Immature natural killer cell (primary cell): ENCODE results near the gene PPP3CA. TPM values are rescaled to one million over a fixed set of nuclear protein-coding genes. Genes with fewer than 3 reads are reported as not detected.
"Not testable (repeated sequence)": the region's sequence is repeated elsewhere in the genome, so short reads cannot be mapped to it uniquely, and the experiment has no call there.

Experiments used
- DNase-seq, 3 donors: peaks; one replicate each; pipeline ENCODE4 v3.0.0; 2022; ENCODE audit warnings: mixed read lengths in 1 of 3
- H3K27ac Mint-ChIP-seq, 6 donors: one replicate each; pipeline ENCODE4 v1.8.0; 2020; ENCODE audit warnings: mixed read lengths in 6 of 6, mild to moderate bottlenecking in 5 of 6, inconsistent platforms in 4 of 6, moderate library complexity in 3 of 6
- H3K27me3 Mint-ChIP-seq, 3 donors: one replicate each; pipeline ENCODE4 v1.8.0; 2020 to 2021; ENCODE audit warnings: low read depth in 3 of 3, mild to moderate bottlenecking in 3 of 3, mixed read lengths in 3 of 3, moderate library complexity in 3 of 3, inconsistent platforms in 1 of 3
- H3K36me3 Mint-ChIP-seq, 3 donors: one replicate each; pipeline ENCODE4 v1.8.0; 2020; ENCODE audit warnings: mixed read lengths in 3 of 3, inconsistent platforms in 2 of 3, mild to moderate bottlenecking in 2 of 3
- H3K4me1 Mint-ChIP-seq, 2 donors: one replicate each; pipeline ENCODE4 v1.8.0; 2020; ENCODE audit warnings: inconsistent platforms in 2 of 2, mild to moderate bottlenecking in 2 of 2, mixed read lengths in 2 of 2, moderate library complexity in 1 of 2
- H3K4me3 Mint-ChIP-seq, 5 donors: one replicate each; pipeline ENCODE4 v1.8.0; 2020; ENCODE audit warnings: mild to moderate bottlenecking in 5 of 5, mixed read lengths in 5 of 5, inconsistent platforms in 3 of 5, moderate library complexity in 3 of 5
- H3K9me3 Mint-ChIP-seq, 6 donors: one replicate each; pipeline ENCODE4 v1.8.0; 2020; ENCODE audit warnings: mild to moderate bottlenecking in 6 of 6, mixed read lengths in 6 of 6, inconsistent platforms in 4 of 6, moderate library complexity in 3 of 6
- polyA plus RNA-seq, 3 donors: library from polyadenylated mRNA; unstranded; fragments of 300-500 nt; fragmentation: Illumina TruSeq; gene quantifications; one replicate each; pipeline ENCODE4 v1.2.3, GENCODE V29; 2021

Gene PPP3CA
- polyA plus RNA-seq, 3 donors from 2014 or later, result 9.4 to 13.6 (median 10.8) TPM

GRCh38 chr4:101197350-101197749, 150.0 kb downstream of the PPP3CA start:
- Mint-ChIP-seq H3K27me3 (no peaks in the 10 kb centered on the region), H3K27ac (no peak overlapping the region), H3K4me1 (peaks cover 65 to 83% of the 10 kb centered on the region in 2 donors), H3K9me3 (no peaks in the 10 kb centered on the region), H3K36me3 (peaks cover 0 to 13% (median 0%) of the 10 kb centered on the region in 3 donors), H3K4me3 (peak overlapping the region in 1 of 5 donors; percentile 12)
- no peak for DNase-seq

GRCh38 chr4:101192244-101192643, 155.1 kb downstream of the PPP3CA start:
- DNase-seq, result no peak
- Mint-ChIP-seq H3K27ac (peak overlapping the region in 4 of 6 donors; percentile 3 to 17 (median 10)), H3K9me3 (no peaks in the 10 kb centered on the region), H3K27me3 (no peaks in the 10 kb centered on the region), H3K4me1 (peaks cover 44 to 80% of the 10 kb centered on the region in 2 donors), H3K36me3 (peaks cover 0 to 13% (median 0%) of the 10 kb centered on the region in 3 donors), H3K4me3 (no peak overlapping the region)

DNA sequence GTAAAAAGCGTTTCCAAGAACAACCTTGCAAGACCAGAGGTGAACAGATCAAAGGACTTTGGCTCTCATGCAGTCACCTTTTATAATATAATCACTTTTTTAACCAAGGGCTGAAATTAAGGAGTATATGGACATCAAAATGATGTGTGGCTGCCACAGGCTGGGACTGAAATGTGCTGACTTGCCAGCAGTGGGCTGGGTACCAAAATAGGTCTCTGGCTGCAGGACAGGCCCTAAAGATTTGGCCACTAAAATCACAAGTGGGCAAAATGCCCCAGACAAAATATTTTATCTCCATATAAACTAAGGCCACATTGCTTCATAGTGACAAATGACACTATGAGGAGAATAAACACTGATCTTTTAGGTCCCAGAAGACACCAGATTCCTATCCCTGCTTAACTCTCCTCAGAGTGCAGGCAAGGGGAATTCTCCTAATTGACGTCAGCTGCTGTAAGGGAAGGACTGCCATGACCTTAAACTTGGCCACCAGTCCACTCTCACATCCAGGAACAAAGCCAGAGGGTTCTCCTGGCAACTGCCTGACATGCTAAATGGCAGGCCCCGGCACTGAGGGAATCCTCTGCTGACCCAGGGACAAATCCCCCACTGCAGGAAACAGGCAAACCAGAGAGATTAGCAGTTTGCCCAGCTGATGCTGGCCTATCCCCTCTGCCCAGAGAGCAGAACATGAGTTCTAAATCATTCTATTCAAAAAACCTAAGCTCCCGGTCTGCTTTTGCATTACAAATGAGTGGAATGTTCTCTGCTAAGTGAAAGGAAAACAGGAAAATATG, 155.8 kb downstream of the PPP3CA start:
- Mint-ChIP-seq H3K27ac (peak overlapping the region in 2 of 6 donors; percentile 2 to 31), H3K4me1 (peaks cover 44 to 80% of the 10 kb centered on the region in 2 donors), H3K36me3 (peaks cover 0 to 13% (median 0%) of the 10 kb centered on the region in 3 donors), H3K9me3 (no peaks in the 10 kb centered on the region), H3K4me3 (no peak overlapping the region), H3K27me3 (no peaks in the 10 kb centered on the region)
- no peak for DNase-seq

- Mint-ChIP-seq H3K27me3 (no peaks in the 10 kb centered on the region), H3K27ac (no peak overlapping the region), H3K4me1 (peaks cover 38 to 77% of the 10 kb centered on the region in 2 donors), H3K9me3 (no peaks in the 10 kb centered on the region), H3K4me3 (no peak overlapping the region), H3K36me3 (peaks cover 0 to 10% (median 0%) of the 10 kb centered on the region in 3 donors)
- DNase-seq, result no peak
Observed at GRCh38 chr4:101190751-101191150, 156.6 kb downstream of the PPP3CA start.

- peaks cover 0 to 5% (median 0%) of the 10 kb centered on the region in 3 donors for H3K36me3 Mint-ChIP-seq
- DNase-seq, result no peak
- H3K4me1 Mint-ChIP-seq, result peaks cover 41 to 85% of the 10 kb centered on the region in 2 donors
- no peak overlapping the region for H3K27ac Mint-ChIP-seq
- H3K27me3 Mint-ChIP-seq, result peaks cover 0 to 1% (median 0%) of the 10 kb centered on the region in 3 donors
- H3K9me3 Mint-ChIP-seq, result no peaks in the 10 kb centered on the region
- H3K4me3 Mint-ChIP-seq, result no peak overlapping the region
Observed at GRCh38 chr4:101188906-101189305, 158.4 kb downstream of the PPP3CA start.

GRCh38 chr4:101187841-101188240, 159.5 kb downstream of the PPP3CA start:
- Mint-ChIP-seq H3K27ac (peak overlapping the region in 1 of 6 donors; percentile 32), H3K27me3 (peaks cover 0 to 1% (median 0%) of the 10 kb centered on the region in 3 donors), H3K4me3 (peak overlapping the region in 3 of 5 donors; percentile 22 to 49 (median 44)), H3K9me3 (no peaks in the 10 kb centered on the region), H3K4me1 (peaks cover 46 to 93% of the 10 kb centered on the region in 2 donors), H3K36me3 (peaks cover under 1 to 3% (median 2%) of the 10 kb centered on the region in 3 donors)
- peak in 2 of 3 donors; percentile 14 to 15 for DNase-seq

DNA sequence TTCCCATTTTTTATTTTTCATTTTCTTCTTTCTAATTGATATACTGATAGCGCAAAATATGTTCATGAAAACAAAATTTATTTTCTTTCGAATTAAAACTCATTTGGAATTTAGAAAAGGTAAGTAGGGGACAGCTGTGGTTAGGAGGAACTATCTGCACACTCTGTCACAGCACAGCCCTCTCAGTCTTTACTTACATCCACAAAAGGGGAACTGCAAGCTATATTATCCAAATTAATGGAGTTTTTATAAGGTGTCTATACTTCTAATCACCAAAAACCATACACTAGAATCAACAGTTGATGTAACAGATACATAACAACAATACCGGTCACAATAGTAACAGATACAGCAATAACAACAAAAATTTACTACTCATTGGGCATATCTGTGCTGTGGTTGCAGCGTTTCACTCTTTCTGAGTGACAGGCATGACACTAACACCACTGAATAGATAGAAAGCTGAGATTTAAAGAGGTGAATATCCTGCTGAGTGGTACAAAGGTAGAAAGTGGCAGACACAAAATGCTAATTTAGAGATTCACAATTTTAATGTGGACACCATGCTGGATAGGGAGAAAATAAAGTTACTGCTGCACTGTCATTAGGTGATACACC, 160.7 kb downstream of the PPP3CA start:
- peak overlapping the region in 1 of 5 donors; percentile 18 for H3K4me3 Mint-ChIP-seq
- peaks cover 0 to 1% (median 0%) of the 10 kb centered on the region in 3 donors for H3K27me3 Mint-ChIP-seq
- peak overlapping the region in 2 of 6 donors; percentile 7 to 42 for H3K27ac Mint-ChIP-seq
- H3K9me3 Mint-ChIP-seq, result no peaks in the 10 kb centered on the region
- H3K36me3 Mint-ChIP-seq, result peaks cover 6 to 12% (median 12%) of the 10 kb centered on the region in 3 donors
- H3K4me1 Mint-ChIP-seq, result peaks cover 42 to 93% of the 10 kb centered on the region in 2 donors
- DNase-seq, result no peak

- H3K4me3 Mint-ChIP-seq, result no peak overlapping the region
- no peaks in the 10 kb centered on the region for H3K9me3 Mint-ChIP-seq
- peaks cover 0 to 1% (median 0%) of the 10 kb centered on the region in 3 donors for H3K27me3 Mint-ChIP-seq
- no peak for DNase-seq
- H3K27ac Mint-ChIP-seq, result peak overlapping the region in 2 of 6 donors; percentile 35 to 54
- H3K36me3 Mint-ChIP-seq, result peaks cover 6 to 12% (median 12%) of the 10 kb centered on the region in 3 donors
- peaks cover 36 to 83% of the 10 kb centered on the region in 2 donors for H3K4me1 Mint-ChIP-seq
Observed at GRCh38 chr4:101184668-101185067, 162.7 kb downstream of the PPP3CA start.

- DNase-seq, result no peak
- H3K27me3 Mint-ChIP-seq, result peaks cover 0 to 1% (median 0%) of the 10 kb centered on the region in 3 donors
- H3K27ac Mint-ChIP-seq, result peak overlapping the region in 1 of 6 donors; percentile 9
- H3K4me3 Mint-ChIP-seq, result no peak overlapping the region
- no peaks in the 10 kb centered on the region for H3K9me3 Mint-ChIP-seq
- H3K4me1 Mint-ChIP-seq, result peaks cover 36 to 83% of the 10 kb centered on the region in 2 donors
- peaks cover 6 to 12% (median 12%) of the 10 kb centered on the region in 3 donors for H3K36me3 Mint-ChIP-seq
Observed at GRCh38 chr4:101183666-101184373, 163.5 kb downstream of the PPP3CA start.

DNA sequence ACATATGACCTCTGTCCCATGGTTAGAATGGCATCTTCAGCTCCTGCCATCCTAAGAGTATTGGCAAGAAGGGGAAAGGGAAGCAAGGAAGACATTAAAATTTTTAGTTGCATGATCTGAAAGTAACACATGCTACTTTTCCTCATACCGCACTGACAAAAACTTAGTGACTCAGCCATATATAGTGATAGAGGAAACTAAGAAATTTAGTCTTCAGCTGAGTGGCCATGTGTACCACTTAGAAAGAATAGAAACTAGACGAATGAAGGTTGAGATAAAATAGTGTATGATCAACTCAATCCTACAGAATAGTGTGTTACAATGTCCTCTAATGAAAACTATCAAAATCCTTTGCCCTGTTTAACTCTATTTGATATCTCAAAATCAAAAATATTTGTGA, 164.1 kb downstream of the PPP3CA start:
- Mint-ChIP-seq H3K9me3 (no peaks in the 10 kb centered on the region), H3K4me1 (peaks cover 38 to 83% of the 10 kb centered on the region in 2 donors)
- no peak for DNase-seq

GRCh38 chr4:101182688-101183087, 164.6 kb downstream of the PPP3CA start:
- not testable (repeated sequence) for DNase-seq, H3K27ac Mint-ChIP-seq, H3K27me3 Mint-ChIP-seq, H3K4me3 Mint-ChIP-seq, H3K9me3 Mint-ChIP-seq
- peaks cover 6 to 12% (median 12%) of the 10 kb centered on the region in 3 donors for H3K36me3 Mint-ChIP-seq
- H3K4me1 Mint-ChIP-seq, result peaks cover 35 to 83% of the 10 kb centered on the region in 2 donors

More for the DNA sequence above, 164.1 kb downstream of the PPP3CA start:
- Mint-ChIP-seq H3K27ac (no peak overlapping the region), H3K27me3 (peaks cover 0 to 1% (median 0%) of the 10 kb centered on the region in 3 donors), H3K4me3 (peak overlapping the region in 1 of 5 donors; percentile 4), H3K36me3 (peaks cover 6 to 12% (median 12%) of the 10 kb centered on the region in 3 donors)

GRCh38 chr4:101178731-101179130, 168.6 kb downstream of the PPP3CA start:
- peaks cover 6 to 12% (median 12%) of the 10 kb centered on the region in 3 donors for H3K36me3 Mint-ChIP-seq
- H3K9me3 Mint-ChIP-seq, result no peaks in the 10 kb centered on the region
- H3K4me1 Mint-ChIP-seq, result peaks cover 30 to 76% of the 10 kb centered on the region in 2 donors
- peak overlapping the region in 1 of 6 donors; percentile 20 for H3K27ac Mint-ChIP-seq
- no peaks in the 10 kb centered on the region for H3K27me3 Mint-ChIP-seq
- no peak for DNase-seq
- H3K4me3 Mint-ChIP-seq, result no peak overlapping the region

GRCh38 chr4:101177154-101177553, 170.2 kb downstream of the PPP3CA start:
- DNase-seq, result no peak
- H3K27ac Mint-ChIP-seq, result peak overlapping the region in 2 of 6 donors; percentile 3 to 39
- no peak overlapping the region for H3K4me3 Mint-ChIP-seq
- no peaks in the 10 kb centered on the region for H3K9me3 Mint-ChIP-seq
- no peaks in the 10 kb centered on the region for H3K27me3 Mint-ChIP-seq
- H3K4me1 Mint-ChIP-seq, result peaks cover 23 to 64% of the 10 kb centered on the region in 2 donors
- H3K36me3 Mint-ChIP-seq, result peaks cover 0 to 3% (median 2%) of the 10 kb centered on the region in 3 donors
